HUES6 (cell line): ENCODE measurements around the gene PAK4.

Experiments
- H3K27ac ChIP-seq: 2 replicates; pipeline ENCODE4 v1.7.0; 2013; ENCODE audit warnings: low read depth, mild to moderate bottlenecking, low read length, inconsistent platforms
- H3K27me3 ChIP-seq: 2 replicates; pipeline ENCODE4 v1.6.1; 2013; ENCODE audit warnings: low read length; ENCODE audit not compliant: control insufficient read depth, insufficient read depth
- H3K36me3 ChIP-seq: 2 replicates; pipeline ENCODE4 v1.6.1; 2013; ENCODE audit warnings: low read length; ENCODE audit not compliant: control insufficient read depth, insufficient read depth
- H3K4me1 ChIP-seq: 2 replicates; pipeline ENCODE4 v1.6.1; 2013; ENCODE audit warnings: low read length; ENCODE audit not compliant: control insufficient read depth, insufficient read depth
- H3K4me3 ChIP-seq: 2 replicates; pipeline ENCODE4 v1.5.1; 2013; ENCODE audit warnings: low read depth, low read length
- H3K9ac ChIP-seq: one replicate; pipeline ENCODE4 v1.6.1; 2013; ENCODE audit warnings: mild to moderate bottlenecking, low read length
- H3K9me3 ChIP-seq: 2 replicates; pipeline ENCODE4 v1.6.1; 2013; ENCODE audit warnings: low read depth, low read length; ENCODE audit not compliant: control insufficient read depth, insufficient read depth

Gene PAK4

GRCh38 chr19:39119830-39120229, 5.8 kb upstream of the PAK4 start:
- no peak overlapping the region for H3K4me3 ChIP-seq
- peaks cover 7% of the 10 kb centered on the region for H3K4me1 ChIP-seq
- no peak overlapping the region for H3K27ac ChIP-seq
- no peaks in the 10 kb centered on the region for H3K27me3 ChIP-seq
- H3K36me3 ChIP-seq: no peaks in the 10 kb centered on the region
- H3K9me3 ChIP-seq: no peaks in the 10 kb centered on the region
- no peak overlapping the region for H3K9ac ChIP-seq

- Histone ChIP-seq H3K36me3 (no peaks in the 10 kb centered on the region), H3K9ac (no peak overlapping the region), H3K27ac (no peak overlapping the region), H3K4me1 (peaks cover 17% of the 10 kb centered on the region), H3K9me3 (no peaks in the 10 kb centered on the region), H3K27me3 (no peaks in the 10 kb centered on the region), H3K4me3 (no peak overlapping the region)
Observed at GRCh38 chr19:39122934-39123731, 2.5 kb upstream of the PAK4 start.

GRCh38 chr19:39124136-39124764, 1.3 kb upstream of the PAK4 start:
- no peak overlapping the region for H3K4me3 ChIP-seq
- H3K36me3 ChIP-seq: no peaks in the 10 kb centered on the region
- no peaks in the 10 kb centered on the region for H3K9me3 ChIP-seq
- H3K27ac ChIP-seq: peak overlapping the region; percentile 5; the same call in 1 of the 2 replicates
- H3K4me1 ChIP-seq: peaks cover 22% of the 10 kb centered on the region
- H3K27me3 ChIP-seq: no peaks in the 10 kb centered on the region
- H3K9ac ChIP-seq: no peak overlapping the region

GRCh38 chr19:39125199-39125553, 410 bp upstream of the PAK4 start:
- Histone ChIP-seq H3K9me3 (no peaks in the 10 kb centered on the region), H3K36me3 (no peaks in the 10 kb centered on the region), H3K9ac (no peak overlapping the region), H3K27ac (no peak overlapping the region), H3K4me1 (peaks cover 22% of the 10 kb centered on the region), H3K27me3 (no peaks in the 10 kb centered on the region), H3K4me3 (peak overlapping the region; percentile 39)

GRCh38 chr19:39126312-39127187, 964 bp downstream of the PAK4 start:
- Histone ChIP-seq H3K9me3 (no peaks in the 10 kb centered on the region), H3K36me3 (no peaks in the 10 kb centered on the region), H3K4me1 (peaks cover 32% of the 10 kb centered on the region), H3K27ac (no peak overlapping the region), H3K4me3 (peak overlapping the region; percentile 96), H3K27me3 (no peaks in the 10 kb centered on the region), H3K9ac (peak overlapping the region; percentile 89)

- Histone ChIP-seq H3K9ac (no peak overlapping the region), H3K9me3 (no peaks in the 10 kb centered on the region), H3K27me3 (no peaks in the 10 kb centered on the region), H3K27ac (no peak overlapping the region), H3K4me3 (no peak overlapping the region), H3K4me1 (peaks cover 43% of the 10 kb centered on the region), H3K36me3 (no peaks in the 10 kb centered on the region)
Observed at GRCh38 chr19:39127812-39128515, 2.4 kb downstream of the PAK4 start.

- Histone ChIP-seq H3K4me1 (peaks cover 49% of the 10 kb centered on the region), H3K27me3 (no peaks in the 10 kb centered on the region), H3K9ac (no peak overlapping the region), H3K4me3 (no peak overlapping the region), H3K9me3 (no peaks in the 10 kb centered on the region), H3K36me3 (no peaks in the 10 kb centered on the region), H3K27ac (no peak overlapping the region)
Observed at GRCh38 chr19:39128516-39129079, 3.0 kb downstream of the PAK4 start.

GRCh38 chr19:39129116-39129515, 3.5 kb downstream of the PAK4 start:
- Histone ChIP-seq H3K4me1 (peaks cover 53% of the 10 kb centered on the region), H3K36me3 (no peaks in the 10 kb centered on the region), H3K9me3 (no peaks in the 10 kb centered on the region), H3K9ac (no peak overlapping the region), H3K27ac (no peak overlapping the region), H3K4me3 (no peak overlapping the region), H3K27me3 (no peaks in the 10 kb centered on the region)

- Histone ChIP-seq H3K27me3 (no peaks in the 10 kb centered on the region), H3K4me3 (no peak overlapping the region), H3K4me1 (peaks cover 60% of the 10 kb centered on the region), H3K27ac (no peak overlapping the region), H3K9me3 (no peaks in the 10 kb centered on the region), H3K9ac (no peak overlapping the region), H3K36me3 (no peaks in the 10 kb centered on the region)
Observed at GRCh38 chr19:39130337-39131254, 5.0 kb downstream of the PAK4 start.
